Measurements from ENCODE around the gene IL16.
A peak's percentile ranks its signal among the peaks of the same experiment; 100 is the strongest.

DNA sequence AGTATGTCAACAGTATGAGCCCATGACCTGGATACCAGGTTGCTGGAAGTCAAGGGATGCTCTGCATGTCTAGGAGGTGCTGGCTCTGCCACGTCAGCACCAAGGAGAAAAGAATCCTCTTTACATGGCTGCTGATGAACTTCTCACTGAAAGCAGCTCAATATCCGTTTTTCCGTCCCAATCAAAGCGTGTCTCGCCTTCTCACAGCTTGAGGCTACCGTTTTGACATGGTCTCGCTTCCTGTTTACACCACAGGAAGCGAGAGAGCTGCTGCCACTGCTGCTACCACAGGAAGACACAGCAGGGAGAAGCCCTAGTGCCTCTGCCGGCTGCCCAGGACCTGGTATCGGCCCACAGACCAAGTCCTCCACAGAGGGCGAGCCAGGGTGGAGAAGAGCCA is 100.0 kb downstream of the IL16 start:
- TF ChIP-seq EZH2 (IDR thresholded peaks at IDR 0.05; ENCODE audit: borderline replicate concordance, low read depth, low read length, severe bottlenecking) (no peak), CTCF (IDR thresholded peaks at IDR 0.05; ENCODE audit: borderline replicate concordance, extremely low read depth, low read length, poor library complexity, severe bottlenecking) (peak; percentile 21)

All from DND-41 (cell line).